Left forelimb (tissue), 1 donor: Measurements from ENCODE around the gene HAGHL.
"Not testable (repeated sequence)": the region's sequence is repeated elsewhere in the genome, so short reads cannot be mapped to it uniquely, and the experiment has no call there.

ENCODE experiments used
- DNase-seq: peaks from one replicate; pipeline ENCODE4 v3.0.0-alpha.2; 2018; ENCODE audit warnings: low spot score

Gene HAGHL

DNA sequence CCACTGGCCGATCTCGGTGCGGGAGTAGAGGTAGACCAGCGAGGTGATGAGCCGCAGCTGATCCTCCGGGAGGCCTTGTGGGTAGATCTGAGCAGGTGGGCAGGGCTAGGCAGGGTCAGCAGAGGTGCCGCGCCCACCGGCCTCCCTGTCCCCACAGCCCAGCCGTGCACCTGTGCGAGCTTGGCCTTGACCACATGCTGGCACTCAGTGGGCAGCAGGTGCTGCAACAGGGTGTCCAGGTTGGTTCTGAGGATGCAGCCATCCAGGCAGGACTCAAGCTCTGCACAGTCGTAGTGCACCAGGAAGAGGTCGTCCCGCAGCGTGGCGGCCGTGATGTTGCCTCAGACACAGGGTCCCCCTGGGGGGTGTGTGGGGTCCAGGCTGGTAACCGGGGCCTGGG lies 46.1 kb downstream of the HAGHL start:
- DNase-seq = no peak

DNA sequence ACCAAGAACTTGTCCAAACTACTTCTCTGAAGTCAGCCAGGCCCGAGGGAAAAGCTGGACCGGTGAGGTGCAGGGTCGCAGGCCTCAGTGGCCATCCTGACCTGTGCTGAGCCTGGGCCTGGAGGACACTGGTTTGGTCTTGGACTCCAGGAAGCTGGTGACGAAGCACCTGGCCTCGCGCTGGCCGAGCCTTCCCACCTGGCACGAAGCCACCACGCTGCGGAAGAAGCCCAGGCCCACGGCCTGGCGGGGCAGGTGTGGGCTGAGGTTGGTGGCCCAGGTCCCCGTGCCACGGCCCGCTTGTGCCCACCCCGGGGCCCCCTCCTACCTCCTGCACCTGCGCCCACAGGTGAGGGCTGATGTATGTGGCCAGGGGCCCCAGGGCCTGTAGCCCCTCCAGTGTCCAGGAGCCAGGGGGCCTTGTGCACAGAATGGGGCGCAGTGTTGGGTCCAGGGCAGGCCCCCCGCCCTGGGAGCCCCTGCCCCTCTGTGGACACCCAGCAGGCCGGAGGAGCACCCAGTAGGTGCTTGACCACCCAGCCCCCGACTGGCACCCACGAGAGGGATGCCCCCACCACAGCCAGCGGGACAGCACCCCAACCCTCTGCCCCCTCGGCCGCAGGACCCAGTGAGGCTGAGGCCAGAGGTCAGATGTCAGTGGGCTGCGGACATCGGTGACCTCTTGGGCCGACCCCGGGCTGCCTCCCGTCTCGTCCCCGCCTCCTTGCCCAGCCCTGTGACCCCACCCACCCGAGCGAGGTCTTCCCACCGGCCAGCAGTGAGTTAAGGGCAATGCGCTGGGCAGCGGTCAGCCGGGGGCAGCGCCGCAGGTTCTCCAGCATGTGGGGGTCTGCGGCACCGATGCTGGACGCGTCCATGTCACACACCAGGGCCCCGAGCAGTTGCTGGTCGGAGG lies 47.4 kb downstream of the HAGHL start:
- no peak for DNase-seq

DNA sequence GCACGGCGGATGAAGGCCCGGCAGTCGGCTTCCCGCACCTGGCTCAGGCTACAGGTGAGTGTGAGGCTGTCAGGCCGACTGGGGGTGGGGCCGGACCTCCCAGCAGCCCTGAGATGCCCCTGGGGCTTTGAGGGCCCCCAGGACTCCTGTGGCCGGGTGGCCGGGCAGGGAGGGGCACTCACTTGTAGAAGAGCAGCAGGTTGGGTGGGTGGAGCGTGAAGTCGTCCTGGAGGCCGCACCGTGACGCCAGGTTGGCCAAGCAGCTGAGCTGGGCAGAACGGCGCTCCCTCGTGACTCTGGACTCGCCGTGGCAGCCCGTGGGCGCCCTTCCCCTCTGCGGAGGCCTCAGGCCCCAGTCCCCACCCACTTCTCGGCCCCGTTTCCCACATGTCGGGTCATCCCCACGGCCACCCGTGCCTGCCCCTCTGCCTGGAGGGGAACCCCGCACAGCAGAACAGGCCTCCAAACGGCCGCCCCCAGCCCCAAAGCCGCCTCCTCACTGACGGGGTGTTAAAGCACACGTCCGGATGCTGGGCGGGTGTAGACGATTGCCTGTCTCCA lies 48.4 kb downstream of the HAGHL start:
- DNase-seq = no peak

GRCh38 chr16:776298-776697 lies 49.4 kb downstream of the HAGHL start:
- not testable (repeated sequence) for DNase-seq

- DNase-seq = no peak
Observed at GRCh38 chr16:776824-777223, 49.9 kb downstream of the HAGHL start.

- DNase-seq = no peak
Observed at GRCh38 chr16:777826-778225, 50.9 kb downstream of the HAGHL start.

DNA sequence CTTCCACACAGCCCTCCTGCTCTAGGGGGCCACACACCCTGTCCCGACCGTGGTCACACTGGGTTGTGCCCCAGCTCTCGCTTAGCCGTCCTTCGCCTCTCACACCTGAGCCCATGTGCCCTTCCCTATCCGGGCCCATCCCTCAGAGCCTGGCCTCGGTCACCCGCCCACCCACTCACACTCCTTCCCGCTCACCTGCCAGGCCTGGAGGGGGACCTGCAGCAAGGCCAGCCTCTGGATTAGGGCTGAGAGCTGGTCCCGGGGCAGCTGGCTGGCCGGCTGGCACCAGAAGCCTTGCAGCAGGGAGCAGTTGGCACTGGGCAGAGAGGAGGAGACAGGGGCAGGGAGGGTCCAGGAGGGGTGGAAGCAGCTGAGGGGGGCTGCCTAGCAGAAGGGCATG lies 51.5 kb downstream of the HAGHL start:
- no peak for DNase-seq

- no peak for DNase-seq
Observed at GRCh38 chr16:778909-779527, 52.1 kb downstream of the HAGHL start.
